Activated T-helper 1 cell treated with Interleukin-2 at 50 U/mL for 16 hours (primary cell): Measurements from ENCODE around the gene DGKI.
"Not testable (repeated sequence)": the region's sequence is repeated elsewhere in the genome, so short reads cannot be mapped to it uniquely, and the experiment has no call there.

ENCODE experiments used
- DNase-seq: peaks from one replicate; pipeline ENCODE4 v3.0.0-alpha.2; 2020; ENCODE audit warnings: low read depth

DGKI gene

DNA sequence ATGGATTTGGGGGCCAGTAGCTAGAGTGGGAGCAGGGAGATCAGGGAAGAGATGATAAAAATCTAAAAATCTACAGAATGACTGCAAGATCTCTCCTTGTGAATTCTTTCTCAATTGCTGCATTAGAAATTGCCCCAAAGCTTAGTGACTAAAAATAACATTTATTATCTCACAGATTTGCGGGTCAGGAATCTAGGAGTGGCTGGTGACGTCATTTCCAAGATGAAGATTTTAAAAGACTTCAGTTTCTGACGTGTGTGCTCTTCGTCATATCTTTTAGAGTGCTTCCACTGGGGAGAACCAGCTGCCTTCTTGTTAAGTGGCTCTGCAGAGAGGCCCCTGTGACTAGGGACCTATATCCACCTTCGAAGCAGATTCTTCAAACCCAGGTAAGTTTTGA lies 112.6 kb downstream of the DGKI start:
- no peak for DNase-seq

- DNase-seq = no peak
Observed at GRCh38 chr7:137732168-137732567, 114.6 kb downstream of the DGKI start.

- no peak for DNase-seq
Observed at GRCh38 chr7:137731436-137731835, 115.3 kb downstream of the DGKI start.

DNA sequence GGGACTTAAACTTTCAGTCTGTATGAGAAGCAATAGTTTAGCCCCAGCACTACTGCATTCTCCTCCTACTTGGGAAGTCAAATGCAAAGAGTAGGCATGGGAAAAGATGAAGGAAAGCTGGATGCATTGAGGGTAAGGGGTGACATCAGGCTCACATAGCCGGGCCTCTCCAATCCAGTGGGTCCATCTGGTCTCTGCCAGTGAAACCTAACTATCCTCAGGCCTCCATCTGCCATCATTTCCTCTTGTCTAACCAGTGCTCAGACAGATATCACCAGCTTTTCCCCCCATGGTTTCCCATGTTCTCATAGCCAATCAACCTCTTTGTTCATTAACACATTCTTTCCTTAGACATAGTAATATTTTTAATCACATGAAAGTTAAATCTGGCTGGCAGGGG lies 118.3 kb downstream of the DGKI start:
- no peak for DNase-seq

DNA sequence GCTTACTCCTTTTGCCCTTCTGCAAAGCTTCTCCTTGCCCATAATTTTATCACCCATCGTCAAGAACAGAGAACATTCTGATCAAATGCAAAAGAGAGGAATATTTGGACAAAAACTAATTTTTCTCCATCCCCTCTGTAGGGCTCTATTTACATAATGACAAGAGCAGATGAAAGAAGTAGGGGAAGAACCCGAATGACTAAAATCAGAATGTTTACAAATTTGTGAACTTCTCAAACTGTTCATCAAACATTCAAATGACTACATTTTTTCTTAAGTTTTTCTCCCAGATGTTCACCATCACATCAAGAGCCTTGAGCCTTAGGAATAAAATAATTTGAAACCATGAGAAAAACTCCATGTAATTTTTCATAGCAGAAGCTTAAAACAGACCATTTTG lies 119.4 kb downstream of the DGKI start:
- DNase-seq = no peak

- DNase-seq = no peak
Observed at GRCh38 chr7:137718355-137718754, 128.4 kb downstream of the DGKI start.

- no peak for DNase-seq
Observed at GRCh38 chr7:137717811-137718271, 128.9 kb downstream of the DGKI start.

DNA sequence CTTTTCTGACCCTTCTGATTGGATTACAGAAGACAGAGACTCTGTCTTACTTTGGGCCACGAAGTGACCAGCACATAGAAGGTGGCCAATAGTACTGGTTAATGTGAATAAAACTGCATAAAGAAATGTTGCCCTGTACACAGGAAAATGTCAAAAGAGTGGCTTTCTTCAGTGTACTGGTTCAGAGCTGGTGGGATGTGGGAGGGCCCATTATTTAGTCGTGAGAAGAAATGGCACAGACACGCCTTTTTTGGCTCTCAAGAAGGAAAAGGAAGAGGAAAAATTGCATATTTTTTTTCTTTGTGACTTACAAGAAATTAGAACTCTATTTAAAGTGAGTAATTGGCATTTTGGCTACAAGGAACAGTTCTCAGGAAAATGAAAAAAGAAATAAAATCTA lies 129.7 kb downstream of the DGKI start:
- DNase-seq = no peak

GRCh38 chr7:137716061-137716460 lies 130.7 kb downstream of the DGKI start:
- DNase-seq = no peak

GRCh38 chr7:137715533-137715932 lies 131.2 kb downstream of the DGKI start:
- DNase-seq = no peak

GRCh38 chr7:137715121-137715520 lies 131.7 kb downstream of the DGKI start:
- no peak for DNase-seq

- DNase-seq = not testable (repeated sequence)
Observed at GRCh38 chr7:137706330-137706729, 140.4 kb downstream of the DGKI start.

GRCh38 chr7:137704723-137705122 lies 142.1 kb downstream of the DGKI start:
- DNase-seq = no peak

- DNase-seq = no peak
Observed at GRCh38 chr7:137703291-137704010, 143.3 kb downstream of the DGKI start.

DNA sequence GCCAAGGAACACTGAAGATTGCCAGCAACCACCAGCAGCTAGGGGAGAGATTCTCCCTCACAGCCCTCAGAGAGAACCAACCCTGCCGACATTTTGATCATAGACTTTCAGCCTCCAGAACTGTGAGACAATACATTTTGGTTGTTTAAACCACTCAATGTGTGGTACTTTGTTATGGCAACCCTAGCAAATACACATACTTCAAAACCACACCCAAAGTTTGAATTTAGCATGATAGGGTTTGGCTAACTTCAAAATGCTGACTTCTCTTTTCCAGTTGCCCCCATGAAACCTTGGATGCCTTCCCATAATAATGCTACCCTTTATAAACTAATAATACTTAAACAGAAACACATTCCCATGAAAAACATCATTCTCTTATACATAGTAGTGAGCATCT lies 149.8 kb downstream of the DGKI start:
- no peak for DNase-seq

DNA sequence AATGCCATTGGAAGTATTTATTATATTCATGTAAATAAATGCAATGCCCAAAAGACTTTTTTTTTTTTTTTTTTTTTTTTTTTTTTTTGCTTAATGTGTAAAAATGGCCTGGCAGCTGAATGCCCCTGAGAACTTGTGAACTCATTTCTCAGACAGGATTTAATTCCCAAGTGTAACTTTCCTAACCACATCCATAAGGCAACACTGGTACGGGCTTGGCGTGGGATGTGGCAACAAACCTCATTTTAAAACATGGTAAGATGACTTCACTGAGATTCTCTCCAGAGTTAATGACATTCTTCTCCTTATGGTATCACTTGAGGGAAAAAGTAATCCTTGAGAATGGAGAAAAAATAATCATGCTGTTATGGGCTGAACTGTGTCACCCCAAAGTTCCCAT lies 150.4 kb downstream of the DGKI start:
- no peak for DNase-seq

DNA sequence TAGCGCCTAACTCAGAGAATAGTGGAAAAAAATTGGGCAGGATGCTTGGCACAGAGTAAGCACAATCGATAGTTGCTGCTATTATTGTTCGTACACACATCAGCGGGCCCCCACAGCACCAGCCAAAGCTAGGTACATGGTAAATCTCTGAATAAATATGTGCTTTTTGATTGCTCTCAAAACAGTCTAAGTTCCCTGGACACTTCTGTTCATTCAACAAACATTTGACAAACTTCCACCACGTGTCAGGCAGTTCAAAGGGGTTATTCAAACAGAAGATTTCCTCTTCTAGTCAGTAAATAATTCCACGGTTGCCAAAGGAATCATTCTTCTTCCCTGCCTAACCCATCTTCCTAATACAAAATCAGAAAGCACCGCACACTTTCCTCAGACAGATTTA lies 150.8 kb downstream of the DGKI start:
- no peak for DNase-seq

GRCh38 chr7:137695494-137695893 lies 151.3 kb downstream of the DGKI start:
- no peak for DNase-seq

DNA sequence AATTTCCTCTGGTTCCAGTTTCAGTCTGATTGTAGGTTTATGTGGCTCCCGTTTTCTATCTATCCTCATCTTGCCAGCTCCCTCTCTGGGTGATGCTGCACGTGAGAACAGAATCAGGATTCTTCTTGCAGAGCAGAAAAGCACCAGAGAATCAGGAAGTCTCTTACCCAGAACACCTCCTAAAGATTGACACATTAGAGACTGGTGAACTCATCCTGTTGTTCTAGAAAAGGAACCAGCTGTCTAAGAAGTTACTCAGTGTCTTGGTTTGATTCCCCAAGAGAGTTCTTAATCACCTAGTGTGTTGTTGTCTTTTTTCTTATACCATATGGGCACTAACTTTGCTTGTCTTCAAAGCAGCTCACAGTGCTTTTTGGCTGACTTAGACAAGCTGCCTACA lies 152.4 kb downstream of the DGKI start:
- DNase-seq = no peak

DNA sequence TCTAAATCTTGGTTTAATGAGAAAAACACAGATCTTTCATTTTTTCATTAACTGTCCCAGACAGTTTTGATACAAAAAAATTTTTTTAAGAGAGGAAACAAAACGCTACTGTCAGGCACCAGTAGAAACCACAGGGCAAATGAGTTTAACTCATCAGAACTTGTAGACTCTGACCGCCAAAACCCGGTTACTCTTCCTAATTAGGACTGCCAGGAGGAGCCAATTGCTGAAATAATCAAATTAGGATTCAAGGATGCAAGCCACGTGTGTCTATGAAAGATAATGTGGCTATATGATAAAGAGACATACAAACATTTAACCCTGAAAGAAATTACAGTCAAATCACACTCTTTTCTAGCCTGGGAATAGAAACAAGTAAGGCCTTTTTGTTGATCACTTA lies 154.4 kb downstream of the DGKI start:
- no peak for DNase-seq

- DNase-seq = no peak
Observed at GRCh38 chr7:137691566-137691965, 155.2 kb downstream of the DGKI start.

DNA sequence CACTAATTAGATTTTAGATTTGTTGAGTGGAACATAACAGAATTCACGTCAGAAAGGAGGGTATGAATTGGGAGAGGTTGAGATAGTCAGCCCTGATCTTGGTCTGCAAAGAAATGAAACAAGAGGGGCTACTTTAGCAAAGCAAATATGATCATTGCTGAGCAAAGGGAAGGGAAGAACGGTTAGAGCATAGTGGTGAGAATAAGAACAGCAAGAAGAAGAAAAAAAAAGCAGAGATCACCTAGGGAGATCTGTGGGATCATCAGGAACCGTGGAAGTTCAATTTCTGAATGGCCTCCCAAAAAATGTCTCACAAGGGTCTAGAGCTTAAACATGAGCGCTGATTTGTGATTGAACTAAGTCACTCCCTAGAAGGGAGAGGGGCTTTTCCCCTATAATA lies 156.1 kb downstream of the DGKI start:
- no peak for DNase-seq

DNA sequence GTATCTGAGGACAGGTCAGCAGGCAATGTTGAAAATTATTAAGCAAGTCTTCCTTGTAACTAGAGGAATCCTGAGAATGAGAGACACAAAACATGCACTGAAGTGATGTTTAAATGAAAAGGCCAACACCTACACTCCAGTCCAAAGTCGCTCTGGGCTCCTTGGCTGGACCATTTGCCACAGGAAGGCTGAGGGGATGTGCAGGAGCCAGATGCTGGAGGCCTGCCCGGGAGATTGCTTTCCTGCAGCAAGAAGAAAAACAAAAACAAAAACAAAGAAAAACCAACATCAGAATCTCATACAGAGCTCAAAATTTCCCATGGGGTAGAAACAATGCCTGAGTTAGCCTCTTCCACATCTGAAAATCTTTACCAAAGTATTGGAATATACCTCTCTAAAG lies 157.0 kb downstream of the DGKI start:
- no peak for DNase-seq

- no peak for DNase-seq
Observed at GRCh38 chr7:137687556-137688265, 159.1 kb downstream of the DGKI start.
